ENCODE measurements around the gene EYA2.

The EYA2 gene

GRCh38 chr20:47027456-47027855, 132.8 kb downstream of the EYA2 start:
- no peak overlapping the region for H3K4me3 ChIP-seq (ENCODE audit: low read length)
- no peak for DNase-seq (ENCODE audit: low read depth)
- TF ChIP-seq CTCF (conservative IDR thresholded peaks at IDR 0.05; ENCODE audit: low read depth, low read length) = no peak

DNA sequence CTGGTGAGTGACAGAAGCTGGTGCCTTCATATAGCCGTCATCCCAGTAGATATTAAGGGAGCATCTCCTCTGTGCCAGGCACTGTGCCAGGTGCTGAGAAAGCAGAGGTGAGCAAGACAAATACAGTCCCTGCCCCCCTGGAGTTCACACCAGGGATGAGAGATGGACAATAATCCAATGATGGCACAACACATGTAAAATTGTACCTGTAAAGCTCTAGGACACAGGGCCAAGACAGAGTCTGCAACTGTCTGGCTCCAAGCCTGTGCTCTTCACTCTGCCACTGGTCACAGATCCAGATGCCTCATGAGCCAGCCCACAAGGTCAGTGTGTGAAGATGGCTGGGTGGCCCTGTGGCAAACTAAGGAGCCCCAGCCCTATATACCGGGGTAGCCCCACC, 133.8 kb downstream of the EYA2 start:
- no peak for TF ChIP-seq CTCF (conservative IDR thresholded peaks at IDR 0.05; ENCODE audit: low read depth, low read length)
- no peak for DNase-seq (ENCODE audit: low read depth)
- H3K4me3 ChIP-seq (ENCODE audit: low read length) = no peak overlapping the region

DNA sequence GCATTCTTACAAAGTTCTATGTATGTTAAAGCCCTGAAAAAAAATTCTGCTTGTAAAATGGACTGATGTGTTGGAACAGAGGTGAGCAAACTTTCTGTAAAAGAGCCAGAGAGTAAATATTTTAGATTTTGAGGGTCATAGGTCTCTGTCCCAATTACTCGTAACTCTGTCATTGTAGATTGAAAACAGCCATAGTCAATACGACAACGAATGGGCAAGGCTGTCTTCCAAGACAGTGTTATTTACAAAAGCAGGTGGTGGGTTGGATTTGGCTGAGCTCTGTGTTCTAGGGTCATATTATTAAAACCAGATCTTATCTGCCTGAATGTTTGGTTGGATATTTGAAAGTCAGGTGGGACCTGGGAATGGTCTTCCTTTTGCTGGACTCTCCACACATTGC, 135.2 kb downstream of the EYA2 start:
- no peak for TF ChIP-seq CTCF (conservative IDR thresholded peaks at IDR 0.05; ENCODE audit: low read depth, low read length)
- no peak for DNase-seq (ENCODE audit: low read depth)
- no peak overlapping the region for H3K4me3 ChIP-seq (ENCODE audit: low read length)

DNA sequence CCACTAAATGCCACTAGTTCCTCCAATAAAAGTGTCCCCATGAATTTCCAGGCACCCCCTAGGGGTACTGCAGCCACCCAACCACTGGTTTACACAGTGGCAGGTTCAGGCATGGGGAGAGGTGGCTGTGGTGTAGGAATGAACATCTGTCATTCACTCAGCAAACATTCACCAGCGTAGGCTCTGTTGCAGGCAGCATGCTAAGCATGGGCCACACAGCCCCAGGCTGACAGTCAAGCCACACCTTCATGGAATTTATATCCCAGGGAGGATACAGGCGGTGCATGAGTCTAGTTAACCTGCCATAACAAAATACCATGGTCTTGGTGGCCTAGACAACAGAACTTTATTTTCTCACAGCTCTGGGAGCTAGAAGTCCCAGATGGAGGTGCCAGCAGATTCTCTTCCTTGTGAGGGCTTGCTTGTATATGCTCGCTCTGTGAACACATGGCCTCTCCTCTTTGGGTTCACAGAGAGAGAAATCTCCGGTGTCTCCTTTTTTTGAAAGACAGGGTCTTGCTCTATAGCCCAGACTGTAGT, 135.7 kb downstream of the EYA2 start:
- TF ChIP-seq CTCF (conservative IDR thresholded peaks at IDR 0.05; ENCODE audit: low read depth, low read length) = no peak
- DNase-seq (ENCODE audit: low read depth) = no peak
- H3K4me3 ChIP-seq (ENCODE audit: low read length) = no peak overlapping the region

DNA sequence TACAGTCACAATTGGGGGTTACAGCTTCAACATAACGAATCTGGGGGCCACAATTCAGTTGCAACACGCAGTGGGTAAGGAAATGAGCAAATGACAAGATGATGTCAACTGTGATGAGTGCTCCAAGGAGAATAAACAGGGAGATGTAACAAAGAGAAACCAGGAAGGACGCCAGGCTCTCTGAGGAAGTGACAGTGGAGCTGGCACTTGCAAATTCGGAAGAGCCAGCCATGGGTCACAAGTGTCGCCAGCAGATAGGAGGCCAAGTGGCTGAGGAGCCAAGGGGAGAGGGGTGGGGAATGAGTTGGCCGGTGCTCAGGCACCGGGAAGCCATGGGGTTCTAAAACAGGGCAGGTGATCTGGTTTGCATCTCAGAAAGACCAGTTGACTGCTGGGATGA, 136.4 kb downstream of the EYA2 start:
- no peak for TF ChIP-seq CTCF (conservative IDR thresholded peaks at IDR 0.05; ENCODE audit: low read depth, low read length)
- no peak for DNase-seq (ENCODE audit: low read depth)
- no peak overlapping the region for H3K4me3 ChIP-seq (ENCODE audit: low read length)

DNA sequence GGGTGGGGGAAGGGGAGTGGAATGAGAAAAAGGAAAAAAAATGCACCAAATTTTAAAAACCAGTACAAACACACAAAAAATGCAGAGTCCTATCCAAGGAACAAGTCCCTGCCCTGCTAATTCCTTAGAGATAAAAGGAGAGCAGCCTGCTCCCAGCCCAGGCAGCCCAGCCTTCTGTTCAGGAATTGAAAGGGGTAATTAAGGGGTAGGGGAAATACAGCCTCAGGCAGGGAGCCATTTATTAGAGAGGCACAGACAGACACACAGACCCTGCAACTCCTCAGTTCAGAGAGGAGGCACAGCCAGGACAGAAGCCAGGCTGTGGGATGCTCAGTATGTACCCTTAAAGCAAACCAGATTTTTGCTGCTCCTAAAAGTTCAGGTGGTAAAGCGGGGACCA, 137.2 kb downstream of the EYA2 start:
- no peak overlapping the region for H3K4me3 ChIP-seq (ENCODE audit: low read length)
- no peak for TF ChIP-seq CTCF (conservative IDR thresholded peaks at IDR 0.05; ENCODE audit: low read depth, low read length)
- DNase-seq (ENCODE audit: low read depth) = no peak

- DNase-seq (ENCODE audit: low read depth) = no peak
- no peak for TF ChIP-seq CTCF (conservative IDR thresholded peaks at IDR 0.05; ENCODE audit: low read depth, low read length)
- no peak overlapping the region for H3K4me3 ChIP-seq (ENCODE audit: low read length)
Measured at GRCh38 chr20:47032933-47033578, 138.4 kb downstream of the EYA2 start.
